Stomach smooth muscle (tissue), 2 donors: ENCODE results near the gene CSF1.

Experiments used
- H3K27ac ChIP-seq: one replicate; pipeline ENCODE4 v1.7.0; 2013; ENCODE audit warnings: mild to moderate bottlenecking, low read length, inconsistent platforms
- H3K27me3 ChIP-seq, 2 donors: one replicate each; pipeline ENCODE4 v1.7.0; 2013; ENCODE audit warnings: low read length in 2 of 2; ENCODE audit not compliant: insufficient read depth in 2 of 2, control insufficient read depth in 1 of 2
- H3K36me3 ChIP-seq, 2 donors: one replicate each; pipeline ENCODE4 v1.7.0; 2013; ENCODE audit warnings: low read length in 2 of 2; ENCODE audit not compliant: control insufficient read depth in 2 of 2, insufficient read depth in 2 of 2
- H3K4me1 ChIP-seq: one replicate; pipeline ENCODE4 v1.7.0; 2013; ENCODE audit warnings: low read length; ENCODE audit not compliant: control insufficient read depth, insufficient read depth
- H3K4me3 ChIP-seq, 2 donors: one replicate each; pipeline ENCODE4 v1.7.0; 2013; ENCODE audit warnings: low read length in 2 of 2
- H3K9ac ChIP-seq, 2 donors: one replicate each; pipeline ENCODE4 v1.7.0; 2013; ENCODE audit warnings: low read length in 2 of 2, mild to moderate bottlenecking in 1 of 2
- H3K9me3 ChIP-seq, 2 donors: one replicate each; pipeline ENCODE4 v1.7.0; 2013; ENCODE audit warnings: low read length in 2 of 2; ENCODE audit not compliant: control insufficient read depth in 2 of 2
- donor health status: healthy.
- donor health status: Pancreatic carcinoma.

CSF1 gene

DNA sequence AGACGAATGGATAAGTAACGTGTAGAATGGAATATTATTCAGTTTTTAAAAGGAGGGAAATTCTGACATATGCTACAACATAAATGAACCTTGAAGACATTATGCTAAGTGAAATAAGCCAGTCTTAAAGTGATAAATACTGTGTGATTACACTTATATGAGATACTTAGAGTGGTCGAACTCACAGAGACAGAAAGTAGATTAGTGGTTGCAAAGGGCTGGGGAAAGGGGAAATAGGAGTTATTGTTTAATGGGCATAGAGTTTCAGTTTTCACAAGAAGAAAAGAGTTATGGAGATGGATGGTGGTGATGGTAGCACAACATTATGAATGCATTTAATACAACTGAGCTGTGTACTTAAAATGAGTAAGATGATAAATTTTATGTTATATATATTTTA lies 59.3 kb downstream of the CSF1 start:
- Histone ChIP-seq H3K4me3 (no peak overlapping the region), H3K36me3 (no peaks in the 10 kb centered on the region), H3K9me3 (no peaks in the 10 kb centered on the region), H3K9ac (no peak overlapping the region), H3K27ac (no peak overlapping the region), H3K27me3 (no peaks in the 10 kb centered on the region), H3K4me1 (no peaks in the 10 kb centered on the region)

DNA sequence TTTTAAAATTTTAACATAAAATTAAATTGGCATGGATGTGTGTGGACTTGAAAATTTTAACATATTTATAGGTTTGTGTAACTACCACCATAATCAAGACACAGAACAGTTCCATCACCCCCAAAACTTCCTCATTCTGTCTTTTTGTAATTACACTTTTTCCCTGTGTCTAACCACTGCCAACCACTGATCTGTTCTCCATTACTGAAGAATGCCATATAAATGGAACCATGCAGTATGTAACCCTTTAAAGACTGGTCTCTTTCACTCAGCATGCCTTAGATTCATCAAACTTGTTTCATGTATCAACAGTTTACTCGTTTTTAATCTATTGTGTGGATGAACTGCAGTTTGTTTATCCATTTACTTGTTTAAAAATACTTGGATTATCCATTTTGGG lies 60.9 kb downstream of the CSF1 start:
- no peaks in the 10 kb centered on the region for H3K9me3 ChIP-seq
- no peak overlapping the region for H3K4me3 ChIP-seq
- H3K36me3 ChIP-seq, result no peaks in the 10 kb centered on the region
- no peak overlapping the region for H3K9ac ChIP-seq
- H3K4me1 ChIP-seq, result no peaks in the 10 kb centered on the region
- H3K27ac ChIP-seq, result no peak overlapping the region
- no peaks in the 10 kb centered on the region for H3K27me3 ChIP-seq

DNA sequence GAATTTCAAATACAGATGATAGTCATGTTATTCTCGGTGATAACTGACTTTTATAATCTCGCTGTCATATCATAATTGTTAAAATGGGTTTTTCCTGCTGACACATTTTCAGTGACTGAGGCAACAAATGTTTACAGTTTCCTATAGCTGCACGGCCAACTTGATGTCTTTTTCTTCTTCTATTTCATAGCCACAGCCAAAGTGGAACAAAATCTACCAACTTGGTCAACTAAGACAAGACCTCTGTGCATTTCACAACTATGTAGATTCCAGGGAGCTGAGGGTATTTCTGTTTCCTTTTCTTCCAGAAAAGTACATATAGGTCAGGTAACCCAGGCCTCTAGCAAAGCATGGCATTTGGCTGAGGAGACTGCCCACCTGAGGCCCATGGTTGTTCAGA lies 63.5 kb downstream of the CSF1 start:
- H3K27ac ChIP-seq, result no peak overlapping the region
- no peaks in the 10 kb centered on the region for H3K4me1 ChIP-seq
- H3K9me3 ChIP-seq, result no peaks in the 10 kb centered on the region
- H3K27me3 ChIP-seq, result no peaks in the 10 kb centered on the region
- no peak overlapping the region for H3K9ac ChIP-seq
- H3K36me3 ChIP-seq, result no peaks in the 10 kb centered on the region
- no peak overlapping the region for H3K4me3 ChIP-seq

DNA sequence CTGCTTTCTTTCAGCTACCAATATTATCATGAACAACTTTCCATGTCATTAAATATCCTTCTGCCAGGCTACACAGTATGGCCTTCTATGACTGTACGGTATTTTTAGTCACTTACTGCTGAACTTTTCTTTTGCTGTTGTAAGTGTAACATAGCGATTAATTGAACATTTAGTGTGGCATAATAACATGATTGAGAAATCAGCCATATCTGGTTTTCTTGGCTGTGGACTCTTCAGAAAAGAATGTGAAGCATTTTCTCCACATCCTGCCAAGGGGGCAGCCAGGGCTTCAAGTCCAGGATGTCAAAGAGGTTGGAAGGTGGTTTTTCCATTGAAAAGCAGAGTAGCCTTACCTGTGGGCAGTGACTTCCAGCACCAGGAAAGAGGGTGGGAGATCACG lies 65.1 kb downstream of the CSF1 start:
- no peaks in the 10 kb centered on the region for H3K9me3 ChIP-seq
- no peak overlapping the region for H3K4me3 ChIP-seq
- no peaks in the 10 kb centered on the region for H3K27me3 ChIP-seq
- H3K9ac ChIP-seq, result no peak overlapping the region
- H3K4me1 ChIP-seq, result no peaks in the 10 kb centered on the region
- no peaks in the 10 kb centered on the region for H3K36me3 ChIP-seq
- no peak overlapping the region for H3K27ac ChIP-seq

DNA sequence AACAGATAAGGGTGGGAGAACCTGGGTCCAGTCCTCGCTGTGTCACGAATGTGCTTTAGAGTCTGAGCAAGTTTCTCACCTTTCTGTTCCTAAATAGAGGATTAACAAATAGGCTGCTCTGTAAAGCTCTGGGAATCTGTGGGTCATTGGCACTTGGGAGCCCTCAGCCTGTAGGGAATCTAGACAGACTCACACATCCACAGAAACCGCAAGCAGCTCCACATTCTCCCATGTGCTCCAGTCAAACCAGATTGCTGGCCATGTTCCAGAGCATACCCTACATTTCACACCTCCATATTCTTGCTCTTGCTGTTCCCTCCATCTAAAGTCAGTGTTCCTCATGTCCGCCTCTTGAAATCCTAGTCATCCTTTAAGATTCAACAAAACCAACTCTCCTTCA lies 66.1 kb downstream of the CSF1 start:
- no peaks in the 10 kb centered on the region for H3K4me1 ChIP-seq
- no peaks in the 10 kb centered on the region for H3K36me3 ChIP-seq
- no peaks in the 10 kb centered on the region for H3K9me3 ChIP-seq
- H3K9ac ChIP-seq, result no peak overlapping the region
- no peaks in the 10 kb centered on the region for H3K27me3 ChIP-seq
- H3K4me3 ChIP-seq, result no peak overlapping the region
- H3K27ac ChIP-seq, result no peak overlapping the region

DNA sequence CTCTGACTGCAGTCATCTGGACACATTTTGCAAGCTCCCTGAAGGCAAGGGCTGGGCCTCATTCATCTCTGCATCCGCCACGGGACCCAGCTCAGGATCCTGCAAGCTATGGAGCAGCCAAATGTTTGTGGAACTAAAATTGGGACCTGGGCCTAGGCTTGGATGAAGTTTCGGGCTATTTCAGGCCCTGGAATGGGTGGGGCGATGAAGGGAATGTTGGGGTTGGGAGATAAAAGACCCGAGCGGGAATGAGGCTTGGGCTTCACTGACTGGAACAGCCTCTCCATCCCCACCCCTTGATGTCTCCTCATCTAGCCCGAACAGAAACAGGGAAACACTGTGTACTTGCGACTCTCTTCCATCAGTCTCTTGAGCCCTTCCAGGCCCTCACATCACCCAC lies 66.6 kb downstream of the CSF1 start:
- Histone ChIP-seq H3K27ac (no peak overlapping the region), H3K27me3 (no peaks in the 10 kb centered on the region), H3K4me1 (no peaks in the 10 kb centered on the region), H3K36me3 (no peaks in the 10 kb centered on the region), H3K9ac (no peak overlapping the region), H3K9me3 (no peaks in the 10 kb centered on the region), H3K4me3 (no peak overlapping the region)

DNA sequence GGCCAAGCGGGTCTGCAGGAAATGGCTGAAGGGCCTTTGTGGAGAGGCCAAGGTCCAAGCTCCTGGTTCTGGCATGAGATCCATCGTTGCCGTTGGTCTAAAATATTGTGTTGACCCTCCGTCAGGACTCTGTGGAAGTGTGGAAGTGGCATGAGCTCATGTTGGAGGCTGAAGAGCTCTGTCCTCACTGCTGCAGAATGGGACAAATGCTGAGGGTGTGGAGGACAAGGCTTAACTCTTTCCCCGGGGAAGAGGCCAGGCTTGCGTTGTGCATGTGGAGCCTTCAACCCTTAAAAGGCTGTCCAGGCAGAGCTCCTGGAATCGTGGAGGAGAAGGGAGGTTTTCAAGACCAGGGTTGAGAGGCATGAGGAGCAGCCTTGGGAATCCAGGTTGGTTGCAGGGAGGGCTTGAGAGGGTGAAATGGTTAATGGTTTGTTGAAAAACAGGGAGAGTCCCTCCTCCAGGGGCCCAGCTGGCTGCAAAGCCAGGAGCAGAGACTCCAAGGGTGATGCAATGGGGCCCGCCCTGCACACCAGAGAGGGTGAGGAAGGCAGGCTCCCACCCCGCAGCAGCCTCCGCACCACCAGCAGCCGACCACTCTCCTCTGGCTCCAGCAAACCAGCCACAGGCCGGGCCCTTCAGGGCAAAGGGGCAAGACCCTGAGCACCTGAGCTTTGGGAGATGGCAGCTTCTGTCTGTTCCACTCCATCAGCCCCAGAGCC lies 67.2 kb downstream of the CSF1 start:
- no peak overlapping the region for H3K9ac ChIP-seq
- no peaks in the 10 kb centered on the region for H3K27me3 ChIP-seq
- H3K4me3 ChIP-seq, result no peak overlapping the region
- peak overlapping the region; percentile 6 for H3K27ac ChIP-seq
- H3K36me3 ChIP-seq, result no peaks in the 10 kb centered on the region
- no peaks in the 10 kb centered on the region for H3K4me1 ChIP-seq
- no peaks in the 10 kb centered on the region for H3K9me3 ChIP-seq

DNA sequence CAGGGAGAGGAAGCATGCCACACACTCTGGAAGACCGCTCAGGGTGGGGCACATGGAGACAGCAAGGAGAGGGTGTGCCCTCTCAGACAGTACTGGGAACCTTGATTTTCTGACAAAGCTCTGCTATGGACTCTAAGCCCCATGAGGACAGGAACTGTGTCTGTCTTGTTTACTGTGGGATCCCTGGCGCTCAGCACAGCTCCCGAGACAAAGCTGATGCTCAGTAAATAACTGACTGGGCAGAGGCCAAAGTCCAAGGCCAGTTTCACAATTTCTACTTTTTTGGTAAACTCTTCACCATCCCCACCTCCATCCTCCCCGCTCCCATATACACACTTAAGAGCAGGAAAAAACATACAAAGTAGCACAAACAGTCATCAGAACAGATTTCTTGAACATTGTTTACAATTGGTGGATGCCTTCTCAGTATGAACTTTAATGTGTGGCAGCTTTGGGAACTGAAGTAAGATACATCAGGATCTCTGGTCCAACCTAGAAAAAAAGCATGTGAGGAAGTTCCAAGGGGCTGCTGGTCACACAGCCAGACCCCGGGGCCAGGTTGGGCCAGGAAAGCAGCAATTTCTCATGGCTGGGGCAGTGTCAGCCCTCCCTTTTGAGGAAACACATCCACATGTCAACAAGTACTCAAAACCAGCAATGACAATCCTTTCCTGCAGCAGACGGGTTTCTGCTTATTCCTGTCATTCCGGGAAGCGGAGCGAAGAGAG lies 68.3 kb downstream of the CSF1 start:
- no peak overlapping the region for H3K9ac ChIP-seq
- H3K27me3 ChIP-seq, result no peaks in the 10 kb centered on the region
- no peak overlapping the region for H3K4me3 ChIP-seq
- peaks cover 7% of the 10 kb centered on the region for H3K4me1 ChIP-seq
- H3K36me3 ChIP-seq, result no peaks in the 10 kb centered on the region
- H3K27ac ChIP-seq, result no peak overlapping the region
- no peaks in the 10 kb centered on the region for H3K9me3 ChIP-seq

DNA sequence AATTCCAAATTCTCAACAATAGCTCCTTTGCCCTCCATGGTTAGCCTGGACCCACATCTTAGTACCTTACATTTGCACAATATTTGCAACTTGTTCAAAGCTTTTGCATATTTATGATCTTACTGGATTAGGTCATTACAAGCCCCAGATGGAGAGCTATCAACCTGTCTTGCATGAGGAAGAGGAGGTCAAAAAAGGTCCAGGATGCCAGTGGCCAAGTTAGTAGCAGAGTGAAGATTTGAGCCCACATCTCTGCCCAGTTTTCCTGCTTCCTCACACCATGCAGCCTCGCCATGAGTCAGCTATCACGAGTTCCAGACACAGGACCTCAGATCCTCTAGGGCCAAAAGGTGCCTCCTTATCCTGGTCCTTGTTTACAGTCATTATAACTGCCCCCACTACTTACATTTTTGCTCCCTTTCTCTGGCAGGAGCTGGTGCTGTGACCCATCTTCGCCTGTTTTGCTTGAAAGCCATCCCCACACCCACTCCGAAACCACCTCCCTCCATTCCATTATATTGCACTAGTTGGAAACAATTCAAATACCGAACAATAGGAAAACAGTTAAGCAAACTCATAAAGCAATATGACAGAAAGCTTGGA lies 68.9 kb downstream of the CSF1 start:
- Histone ChIP-seq H3K9me3 (no peaks in the 10 kb centered on the region), H3K9ac (no peak overlapping the region), H3K36me3 (no peaks in the 10 kb centered on the region), H3K27ac (no peak overlapping the region), H3K4me3 (no peak overlapping the region), H3K4me1 (peaks cover 12% of the 10 kb centered on the region), H3K27me3 (no peaks in the 10 kb centered on the region)
